ENCODE measurements around the gene OTULIN. TPM values are rescaled to one million over a fixed set of nuclear protein-coding genes. Genes with fewer than 3 reads are reported as not detected.

OTULIN gene
- total and polyA plus RNA-seq, 7 donors, result 6.6 to 37.9 (median 13.2) TPM

- Histone ChIP-seq H3K27ac (no peak overlapping the region), H3K4me3 (no peak overlapping the region), H3K36me3 (peaks cover under 1 to 67% (median 16%) of the 10 kb centered on the region in 4 donors), H3K9me3 (no peaks in the 10 kb centered on the region), H3K4me1 (peaks cover 0 to 14% (median 10%) of the 10 kb centered on the region in 4 donors), H3K27me3 (no peaks in the 10 kb centered on the region)
- no peak for TF ChIP-seq POLR2A (IDR thresholded peaks at IDR 0.05)
- no peak for TF ChIP-seq EP300 (IDR thresholded peaks at IDR 0.05)
- no peak for TF ChIP-seq POLR2AphosphoS5 (IDR thresholded peaks at IDR 0.05)
- TF ChIP-seq CTCF (IDR thresholded peaks at IDR 0.05), result no peak
- WGBS, 2 donors, result 93% methylated on average over 1 of the region's 1 CpG
- no peak for DNase-seq
- intact Hi-C loops (cut with DNase I), result no loop called here
Measured at GRCh38 chr5:14698495-14698894, 34.0 kb downstream of the OTULIN start.

GRCh38 chr5:14699159-14699558 lies 34.6 kb downstream of the OTULIN start:
- no peak overlapping the region for H3K4me3 ChIP-seq
- peaks cover 0 to 14% (median 10%) of the 10 kb centered on the region in 4 donors for H3K4me1 ChIP-seq
- peaks cover 0 to 65% (median 10%) of the 10 kb centered on the region in 4 donors for H3K36me3 ChIP-seq

GRCh38 chr5:14699807-14700400 lies 35.4 kb downstream of the OTULIN start:
- H3K4me3 ChIP-seq, result no peak overlapping the region
- H3K9me3 ChIP-seq, result no peaks in the 10 kb centered on the region
- H3K27ac ChIP-seq, result no peak overlapping the region
- DNase-seq, result no peak
- peaks cover 0 to 14% (median 10%) of the 10 kb centered on the region in 4 donors for H3K4me1 ChIP-seq
- no peaks in the 10 kb centered on the region for H3K27me3 ChIP-seq
- intact Hi-C loops (cut with DNase I), result no loop called here
- TF ChIP-seq CTCF (IDR thresholded peaks at IDR 0.05) (no peak), EP300 (IDR thresholded peaks at IDR 0.05) (no peak)
- 88% methylated on average over 8 of the region's 8 CpGs for WGBS, 2 donors
- peaks cover 0 to 68% (median 9%) of the 10 kb centered on the region in 4 donors for H3K36me3 ChIP-seq

More at GRCh38 chr5:14699159-14699558, 34.6 kb downstream of the OTULIN start:
- Histone ChIP-seq H3K27ac (no peak overlapping the region), H3K27me3 (no peaks in the 10 kb centered on the region), H3K9me3 (no peaks in the 10 kb centered on the region)
- TF ChIP-seq CTCF (IDR thresholded peaks at IDR 0.05) (no peak), POLR2AphosphoS5 (IDR thresholded peaks at IDR 0.05) (no peak), POLR2A (IDR thresholded peaks at IDR 0.05) (no peak), EP300 (IDR thresholded peaks at IDR 0.05) (no peak)
- no peak for DNase-seq
- intact Hi-C loops (cut with DNase I), result no loop called here
- WGBS, 2 donors, result 99 to 100% methylated on average over 2 of the region's 2 CpGs

GRCh38 chr5:14700478-14701436 lies 36.2 kb downstream of the OTULIN start:
- Histone ChIP-seq H3K4me1 (peaks cover 0 to 14% (median 10%) of the 10 kb centered on the region in 4 donors), H3K36me3 (peaks cover 0 to 67% (median 11%) of the 10 kb centered on the region in 4 donors), H3K9me3 (no peaks in the 10 kb centered on the region), H3K27ac (no peak overlapping the region), H3K4me3 (no peak overlapping the region), H3K27me3 (no peaks in the 10 kb centered on the region)
- TF ChIP-seq CTCF (IDR thresholded peaks at IDR 0.05) (no peak), POLR2A (IDR thresholded peaks at IDR 0.05) (no peak), EP300 (IDR thresholded peaks at IDR 0.05) (no peak), POLR2AphosphoS5 (IDR thresholded peaks at IDR 0.05) (no peak)
- intact Hi-C loops (cut with DNase I), result no loop called here
- 76% methylated on average over 13 of the region's 13 CpGs for WGBS, 2 donors
- no peak for DNase-seq

Data from sigmoid colon (tissue), 7 donors.